HEK293 (cell line): Measurements from ENCODE around the gene TRIP10.
A peak's percentile ranks its signal among the peaks of the same experiment; 100 is the strongest.

Experiments used
- CTCF ChIA-PET: fragments of 350-600 bp; formaldehyde crosslinking; extraction: SDS; loops from one replicate; lab custom pipeline; 2021; ENCODE audit warnings: antibody characterized with exemption; lab: Yijun Ruan, JAX
- POLR2A ChIA-PET: fragments of 300-600 bp; formaldehyde crosslinking; extraction: SDS; loops from one replicate; lab custom pipeline; 2020; ENCODE audit warnings: antibody characterized with exemption, inconsistent platforms; lab: Yijun Ruan, JAX
- H3K27ac ChIP-seq: fragments of 200-500 bp; sonication (Bioruptor generic); 2 replicates; pipeline ENCODE4 v1.5.1; 2014; ENCODE audit warnings: low read depth, low read length, control low read depth, inconsistent platforms; ENCODE audit errors: extremely low read depth
- H3K36me3 ChIP-seq, 2 experiments: fragments of 200-500 bp in 1 of 2; sonication (Bioruptor generic) in 1 of 2; 1 replicate in 1 of 2; 2 replicates in 1 of 2; pipeline ENCODE4 v1.5.1; 2014 to 2017; ENCODE audit warnings: inconsistent platforms in 2 of 2, low read length in 2 of 2; ENCODE audit not compliant: control insufficient read depth in 2 of 2, insufficient read depth in 1 of 2
- H3K4me1 ChIP-seq: fragments of 200-500 bp; sonication (Bioruptor generic); 2 replicates; pipeline ENCODE4 v1.5.1; 2014; ENCODE audit warnings: mild to moderate bottlenecking, low read length, inconsistent platforms; ENCODE audit not compliant: control insufficient read depth, insufficient read depth
- H3K4me3 ChIP-seq: 2 replicates; pipeline ENCODE4 v1.5.1; 2011; ENCODE audit warnings: low read depth, mild to moderate bottlenecking, control low read depth, low read length, moderate library complexity
- H3K9me3 ChIP-seq: fragments of 200-500 bp; sonication (Bioruptor generic); 2 replicates; pipeline ENCODE4 v1.5.1; 2014; ENCODE audit warnings: low read depth, low read length, inconsistent platforms; ENCODE audit not compliant: control insufficient read depth, insufficient read depth
- BCL11A ChIP-seq: fragments of 450-650 bp; formaldehyde crosslinking; IDR thresholded peaks from 2 replicates; pipeline ENCODE4 v1.5.1; 2016; ENCODE audit warnings: low read depth, missing biosample characterization, missing genetic modification characterization
- KLF10 ChIP-seq: fragments of 450-650 bp; IDR thresholded peaks from 2 replicates; pipeline ENCODE4 v1.5.1; 2018; ENCODE audit warnings: missing biosample characterization, mild to moderate bottlenecking, missing genetic modification characterization
- KLF16 ChIP-seq: fragments of 450-650 bp; formaldehyde crosslinking; IDR thresholded peaks from 2 replicates; pipeline ENCODE4 v1.5.1; 2017; ENCODE audit warnings: missing biosample characterization, missing genetic modification characterization
- OSR2 ChIP-seq: fragments of 450-650 bp; formaldehyde crosslinking; IDR thresholded peaks from 2 replicates; pipeline ENCODE4 v1.5.1; 2016; ENCODE audit warnings: missing biosample characterization, missing genetic modification characterization
- REPIN1 ChIP-seq: fragments of 450-650 bp; formaldehyde crosslinking; IDR thresholded peaks from 2 replicates; pipeline ENCODE4 v1.5.1; 2017; ENCODE audit warnings: missing biosample characterization, missing genetic modification characterization, low read depth
- SP2 ChIP-seq: fragments of 450-650 bp; formaldehyde crosslinking; IDR thresholded peaks from 2 replicates; pipeline ENCODE4 v1.5.1; 2016; ENCODE audit warnings: missing biosample characterization, missing genetic modification characterization
- ZBTB1 ChIP-seq: fragments of 450-650 bp; formaldehyde crosslinking; IDR thresholded peaks from 2 replicates; pipeline ENCODE4 v1.5.1; 2016; ENCODE audit warnings: missing biosample characterization, missing genetic modification characterization
- ZBTB20 ChIP-seq: fragments of 450-650 bp; formaldehyde crosslinking; IDR thresholded peaks from 2 replicates; pipeline ENCODE4 v1.5.1; 2016; ENCODE audit warnings: missing biosample characterization, missing genetic modification characterization
- ZBTB21 ChIP-seq: fragments of 450-650 bp; formaldehyde crosslinking; IDR thresholded peaks from 2 replicates; pipeline ENCODE4 v1.5.1; 2017; ENCODE audit warnings: missing biosample characterization, missing genetic modification characterization
- ZFP3 ChIP-seq: fragments of 450-650 bp; formaldehyde crosslinking; IDR thresholded peaks from 2 replicates; pipeline ENCODE4 v1.5.1; 2016; ENCODE audit warnings: low read depth, missing biosample characterization, missing genetic modification characterization
- ZFP37 ChIP-seq: fragments of 450-650 bp; formaldehyde crosslinking; IDR thresholded peaks from 2 replicates; pipeline ENCODE4 v1.5.1; 2016; ENCODE audit warnings: missing biosample characterization, missing genetic modification characterization
- ZNF169 ChIP-seq: fragments of 450-650 bp; formaldehyde crosslinking; IDR thresholded peaks from 2 replicates; pipeline ENCODE4 v1.5.1; 2016; ENCODE audit warnings: missing biosample characterization, missing genetic modification characterization
- ZNF211 ChIP-seq: fragments of 450-650 bp; formaldehyde crosslinking; IDR thresholded peaks from 2 replicates; pipeline ENCODE4 v1.5.1; 2016; ENCODE audit warnings: low read depth, missing biosample characterization, missing genetic modification characterization
- ZNF302 ChIP-seq: fragments of 450-650 bp; formaldehyde crosslinking; IDR thresholded peaks from 2 replicates; pipeline ENCODE4 v1.5.1; 2016; ENCODE audit warnings: missing biosample characterization, missing genetic modification characterization, low read depth
- ZNF394 ChIP-seq: fragments of 450-650 bp; formaldehyde crosslinking; IDR thresholded peaks from 2 replicates; pipeline ENCODE4 v1.5.1; 2016; ENCODE audit warnings: missing biosample characterization, missing genetic modification characterization, mild to moderate bottlenecking, moderate library complexity, borderline replicate concordance
- ZNF48 ChIP-seq: fragments of 450-650 bp; formaldehyde crosslinking; IDR thresholded peaks from 2 replicates; pipeline ENCODE4 v1.5.1; 2016; ENCODE audit warnings: missing biosample characterization, missing genetic modification characterization
- ZNF501 ChIP-seq: fragments of 450-650 bp; formaldehyde crosslinking; IDR thresholded peaks from 2 replicates; pipeline ENCODE4 v1.5.1; 2016; ENCODE audit warnings: missing biosample characterization, missing genetic modification characterization
- ZNF600 ChIP-seq: fragments of 450-650 bp; formaldehyde crosslinking; IDR thresholded peaks from 2 replicates; pipeline ENCODE4 v1.5.1; 2016; ENCODE audit warnings: missing biosample characterization, missing genetic modification characterization
- ZNF660 ChIP-seq: fragments of 450-650 bp; IDR thresholded peaks from 2 replicates; pipeline ENCODE4 v1.5.1; 2018; ENCODE audit warnings: missing biosample characterization, mild to moderate bottlenecking, missing genetic modification characterization
- ZNF701 ChIP-seq: fragments of 450-650 bp; formaldehyde crosslinking; IDR thresholded peaks from 2 replicates; pipeline ENCODE4 v1.5.1; 2016; ENCODE audit warnings: missing biosample characterization, missing genetic modification characterization
- ZNF837 ChIP-seq: fragments of 450-650 bp; formaldehyde crosslinking; IDR thresholded peaks from 2 replicates; pipeline ENCODE4 v1.5.1; 2016; ENCODE audit warnings: missing biosample characterization, missing genetic modification characterization
- TF ChIP-seq, protein P1 (sequence below): fragments of 450-650 bp; formaldehyde crosslinking; conservative IDR thresholded peaks from 2 replicates; pipeline ENCODE4 v1.5.1; 2016; ENCODE audit warnings: low read depth, missing biosample characterization, missing genetic modification characterization
- TF ChIP-seq, protein P2 (sequence below): fragments of 450-650 bp; formaldehyde crosslinking; IDR thresholded peaks from 2 replicates; pipeline ENCODE4 v1.5.1; 2017; ENCODE audit warnings: missing biosample characterization, missing genetic modification characterization

Gene TRIP10

DNA sequence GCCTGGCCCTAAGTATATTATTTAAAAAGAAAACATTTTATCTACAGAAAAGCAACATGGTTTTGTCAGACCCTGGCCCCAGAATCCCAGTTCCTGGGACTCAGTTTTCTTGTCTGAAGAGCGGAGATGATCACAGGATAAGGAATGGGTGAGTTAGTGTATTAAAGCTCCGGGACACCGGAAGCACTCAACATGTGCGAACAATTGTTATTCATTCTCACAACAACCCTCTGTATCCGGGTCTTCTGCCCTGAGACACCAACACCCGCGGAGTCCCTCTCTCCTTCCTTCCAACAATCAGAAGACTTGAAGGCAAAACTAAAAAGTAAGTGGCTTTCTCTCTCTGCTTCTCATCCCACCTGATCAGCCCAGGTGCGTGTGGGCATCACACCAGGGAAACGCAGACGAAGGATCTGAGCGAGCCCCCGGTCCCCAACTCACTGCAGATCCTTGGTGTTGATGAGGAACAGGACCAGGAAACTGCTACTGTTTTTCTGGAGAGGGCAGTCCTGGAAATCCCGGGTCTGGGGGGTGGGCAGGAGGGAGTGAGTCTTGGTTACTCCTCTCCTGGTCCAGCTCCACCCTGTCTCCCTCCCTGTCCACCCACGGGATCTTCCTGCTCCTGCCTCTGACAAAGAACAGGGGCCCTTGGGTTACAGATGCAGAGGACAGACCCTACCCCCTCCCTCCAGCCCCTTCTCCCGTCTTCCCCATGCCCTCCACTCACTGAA lies 4.1 kb upstream of the TRIP10 start:
- H3K4me1 ChIP-seq = peaks cover 11% of the 10 kb centered on the region
- POLR2A ChIA-PET = no interaction called here
- no peak overlapping the region for H3K4me3 ChIP-seq
- CTCF ChIA-PET = interaction anchor here (0.6 to 4.8 kb wide), 3 partner anchors 129 to 694 kb away, joined by 7 to 49 read pairs (median 10); no protein-coding TSS in a partner anchor
- H3K9me3 ChIP-seq = no peaks in the 10 kb centered on the region
- TF ChIP-seq BCL11A (tag by site-specific recombination) (no peak), REPIN1 (tag by site-specific recombination) (no peak), ZNF701 (no peak), ZFP37 (tag by site-specific recombination) (no peak), ZBTB1 (tag by site-specific recombination) (no peak), ZNF211 (tag by site-specific recombination) (no peak), ZNF169 (tag by site-specific recombination) (no peak), SP2 (tag by site-specific recombination) (0 out of 2 replicates have a peak, but pooled peaks have one; percentile 21)
- H3K36me3 ChIP-seq = peaks cover 0 to 23% of the 10 kb centered on the region in 2 experiments; a peak in 2 of 3 replicates
- no peak overlapping the region for H3K27ac ChIP-seq

DNA sequence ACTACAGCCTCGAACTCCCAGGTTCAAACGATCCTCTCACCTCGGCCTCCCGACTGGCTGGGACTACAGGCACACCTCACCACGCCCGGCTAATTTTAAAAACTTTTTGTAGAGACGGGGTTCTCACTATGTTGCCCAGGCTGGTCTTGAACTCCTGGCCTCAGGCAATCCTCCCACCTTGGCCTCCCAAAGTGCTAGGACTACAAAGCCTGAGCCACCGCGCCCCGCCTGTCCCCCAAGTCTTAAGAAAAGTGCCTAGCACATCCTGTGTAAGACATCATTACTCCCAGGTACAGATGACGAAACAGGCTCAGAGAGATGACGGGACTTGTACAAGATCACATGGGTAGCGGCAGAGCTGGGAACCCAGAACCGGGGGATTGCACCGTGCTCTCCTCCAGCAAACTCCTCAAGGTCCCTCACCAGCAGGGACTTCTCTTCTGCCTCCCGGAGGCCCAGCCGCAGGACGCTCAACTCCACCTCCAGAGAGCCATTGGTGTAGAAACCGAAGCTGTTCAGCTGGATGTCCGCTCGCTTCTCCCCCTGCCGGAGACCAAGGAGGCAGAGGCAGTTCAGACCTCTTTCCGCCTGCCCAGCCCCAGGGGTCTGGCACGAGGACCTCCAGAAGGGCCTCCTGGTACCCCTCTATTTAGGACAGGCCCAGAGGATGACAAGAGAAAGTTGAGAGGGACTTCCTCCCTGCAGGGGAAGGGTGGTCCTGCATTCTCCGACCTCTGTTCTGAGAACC lies 3.1 kb upstream of the TRIP10 start:
- ChIA-PET CTCF (interaction anchor here (0.6 to 4.8 kb wide), 9 partner anchors 9 to 611 kb away, joined by 3 to 49 read pairs (median 5); no protein-coding TSS in a partner anchor), POLR2A (interaction anchor here (0.5 to 1.1 kb wide), 8 partner anchors 21 to 366 kb away, joined by 3 to 4 read pairs (median 3); partner anchors contain the start of gene TNFSF9)
- Histone ChIP-seq H3K27ac (peak overlapping the region; percentile 78; the same call in 1 of the 2 replicates), H3K4me1 (peaks cover 11% of the 10 kb centered on the region), H3K36me3 (peaks cover 0 to 26% of the 10 kb centered on the region in 2 experiments; a peak in 2 of 3 replicates), H3K9me3 (no peaks in the 10 kb centered on the region), H3K4me3 (peak overlapping the region; percentile 64)
- TF ChIP-seq ZNF394 (peak; percentile 14; the same call in 1 of the 2 replicates), KLF10 (tag by site-specific recombination) (no peak), ZNF660 (0 out of 2 replicates have a peak, but pooled peaks have one; percentile 9), OSR2 (tag by site-specific recombination) (no peak), ZNF837 (no peak), ZNF302 (tag by site-specific recombination) (no peak), ZNF600 (tag by site-specific recombination) (no peak), ZBTB21 (tag by site-specific recombination) (peak; percentile 71), ZBTB20 (tag by site-specific recombination) (peak; percentile 40; the same call in 1 of the 2 replicates), ZNF48 (tag by site-specific recombination) (no peak), ZNF501 (tag by site-specific recombination) (no peak), KLF16 (tag by site-specific recombination) (no peak), ZFP3 (peak; percentile 82)
- TF ChIP-seq, protein P1, sequence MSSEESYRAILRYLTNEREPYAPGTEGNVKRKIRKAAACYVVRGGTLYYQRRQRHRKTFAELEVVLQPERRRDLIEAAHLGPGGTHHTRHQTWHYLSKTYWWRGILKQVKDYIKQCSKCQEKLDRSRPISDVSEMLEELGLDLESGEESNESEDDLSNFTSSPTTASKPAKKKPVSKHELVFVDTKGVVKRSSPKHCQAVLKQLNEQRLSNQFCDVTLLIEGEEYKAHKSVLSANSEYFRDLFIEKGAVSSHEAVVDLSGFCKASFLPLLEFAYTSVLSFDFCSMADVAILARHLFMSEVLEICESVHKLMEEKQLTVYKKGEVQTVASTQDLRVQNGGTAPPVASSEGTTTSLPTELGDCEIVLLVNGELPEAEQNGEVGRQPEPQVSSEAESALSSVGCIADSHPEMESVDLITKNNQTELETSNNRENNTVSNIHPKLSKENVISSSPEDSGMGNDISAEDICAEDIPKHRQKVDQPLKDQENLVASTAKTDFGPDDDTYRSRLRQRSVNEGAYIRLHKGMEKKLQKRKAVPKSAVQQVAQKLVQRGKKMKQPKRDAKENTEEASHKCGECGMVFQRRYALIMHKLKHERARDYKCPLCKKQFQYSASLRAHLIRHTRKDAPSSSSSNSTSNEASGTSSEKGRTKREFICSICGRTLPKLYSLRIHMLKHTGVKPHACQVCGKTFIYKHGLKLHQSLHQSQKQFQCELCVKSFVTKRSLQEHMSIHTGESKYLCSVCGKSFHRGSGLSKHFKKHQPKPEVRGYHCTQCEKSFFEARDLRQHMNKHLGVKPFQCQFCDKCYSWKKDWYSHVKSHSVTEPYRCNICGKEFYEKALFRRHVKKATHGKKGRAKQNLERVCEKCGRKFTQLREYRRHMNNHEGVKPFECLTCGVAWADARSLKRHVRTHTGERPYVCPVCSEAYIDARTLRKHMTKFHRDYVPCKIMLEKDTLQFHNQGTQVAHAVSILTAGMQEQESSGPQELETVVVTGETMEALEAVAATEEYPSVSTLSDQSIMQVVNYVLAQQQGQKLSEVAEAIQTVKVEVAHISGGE (tag by site-specific recombination) = no peak
- TF ChIP-seq, protein P2, sequence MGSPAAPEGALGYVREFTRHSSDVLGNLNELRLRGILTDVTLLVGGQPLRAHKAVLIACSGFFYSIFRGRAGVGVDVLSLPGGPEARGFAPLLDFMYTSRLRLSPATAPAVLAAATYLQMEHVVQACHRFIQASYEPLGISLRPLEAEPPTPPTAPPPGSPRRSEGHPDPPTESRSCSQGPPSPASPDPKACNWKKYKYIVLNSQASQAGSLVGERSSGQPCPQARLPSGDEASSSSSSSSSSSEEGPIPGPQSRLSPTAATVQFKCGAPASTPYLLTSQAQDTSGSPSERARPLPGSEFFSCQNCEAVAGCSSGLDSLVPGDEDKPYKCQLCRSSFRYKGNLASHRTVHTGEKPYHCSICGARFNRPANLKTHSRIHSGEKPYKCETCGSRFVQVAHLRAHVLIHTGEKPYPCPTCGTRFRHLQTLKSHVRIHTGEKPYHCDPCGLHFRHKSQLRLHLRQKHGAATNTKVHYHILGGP (tag by site-specific recombination) = no peak
